HG03439 (cell line): Measurements from ENCODE around the gene BBX.
"Not testable (repeated sequence)": the region's sequence is repeated elsewhere in the genome, so short reads cannot be mapped to it uniquely, and the experiment has no call there.

ENCODE experiments used
- ATAC-seq: cut with Tn5 transposase; IDR thresholded peaks from one replicate; pipeline ENCODE4 v1.9.1; 2021; ENCODE audit warnings: mild to moderate bottlenecking, moderate library complexity; ENCODE audit not compliant: unreplicated experiment

BBX gene

GRCh38 chr3:107829185-107829584 lies 306.4 kb downstream of the BBX start:
- ATAC-seq, result no peak

DNA sequence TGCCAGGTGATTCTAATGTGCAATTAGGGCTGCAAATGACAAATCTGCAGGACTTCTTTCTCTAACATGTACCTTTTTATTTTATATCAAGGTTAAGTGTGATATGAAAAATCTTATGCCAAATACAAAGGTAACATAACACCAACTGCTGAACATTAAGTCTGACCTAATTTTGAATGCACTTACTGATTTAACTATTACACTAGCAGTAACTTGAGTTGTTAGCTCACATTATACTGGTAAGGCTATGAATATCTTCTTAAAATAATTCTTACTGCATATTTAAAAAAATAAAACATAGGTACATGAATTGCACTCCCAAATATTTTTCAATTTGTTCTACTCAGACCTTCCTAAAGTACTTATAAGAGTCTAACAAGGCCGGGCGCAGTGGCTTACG lies 308.8 kb downstream of the BBX start:
- no peak for ATAC-seq

DNA sequence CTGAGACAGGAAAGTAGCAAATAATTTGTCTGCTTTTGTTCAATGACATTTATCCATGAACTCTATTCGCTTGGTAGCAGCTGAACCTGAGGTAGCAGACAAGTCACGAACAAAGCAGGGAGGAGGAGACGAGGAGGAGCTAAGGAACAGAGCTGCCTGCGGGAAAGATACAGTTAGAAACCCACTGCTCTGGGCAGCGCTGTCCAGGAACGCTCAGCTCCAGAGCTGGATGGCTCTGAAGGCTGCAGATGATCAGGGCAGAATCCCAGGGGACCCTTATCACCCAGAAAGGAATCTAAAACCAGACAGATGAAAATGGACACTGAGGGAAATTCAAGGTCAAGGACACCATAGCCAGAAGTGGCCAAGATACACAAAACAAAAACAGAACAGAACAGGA lies 310.3 kb downstream of the BBX start:
- no peak for ATAC-seq

DNA sequence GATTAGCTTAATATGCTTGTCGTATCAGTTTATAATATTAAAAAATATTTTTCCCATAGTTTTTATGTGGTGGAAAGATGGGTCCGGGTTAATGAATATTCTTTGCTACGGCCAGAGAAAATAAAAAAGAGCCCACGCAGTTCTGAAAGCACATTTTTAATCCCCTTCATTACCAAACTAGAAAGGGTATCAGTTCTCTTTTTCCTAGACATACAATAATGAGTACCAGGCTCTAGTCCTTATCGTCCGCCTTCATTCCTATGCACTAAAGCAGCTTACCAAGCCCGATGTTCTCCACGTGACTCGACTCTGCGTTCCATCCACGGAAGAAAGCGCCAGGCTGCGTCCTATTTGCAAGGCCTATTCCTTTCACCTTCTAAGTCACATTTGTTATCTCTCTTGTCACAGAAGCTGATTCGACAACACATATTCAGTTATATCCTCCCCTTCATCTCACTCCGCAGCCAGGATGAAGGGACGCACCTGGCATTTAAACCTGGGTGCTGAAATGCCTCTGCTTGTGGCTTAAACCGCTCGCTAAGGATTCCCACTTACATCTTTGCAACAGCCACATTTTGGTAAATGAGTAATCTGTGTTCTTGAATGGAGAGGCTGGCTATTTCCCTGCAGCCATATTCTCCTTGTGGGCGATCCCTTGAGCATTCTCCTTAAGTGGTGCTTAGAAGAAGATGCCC lies 311.1 kb downstream of the BBX start:
- no peak for ATAC-seq

GRCh38 chr3:107835001-107835400 lies 312.2 kb downstream of the BBX start:
- not testable (repeated sequence) for ATAC-seq

DNA sequence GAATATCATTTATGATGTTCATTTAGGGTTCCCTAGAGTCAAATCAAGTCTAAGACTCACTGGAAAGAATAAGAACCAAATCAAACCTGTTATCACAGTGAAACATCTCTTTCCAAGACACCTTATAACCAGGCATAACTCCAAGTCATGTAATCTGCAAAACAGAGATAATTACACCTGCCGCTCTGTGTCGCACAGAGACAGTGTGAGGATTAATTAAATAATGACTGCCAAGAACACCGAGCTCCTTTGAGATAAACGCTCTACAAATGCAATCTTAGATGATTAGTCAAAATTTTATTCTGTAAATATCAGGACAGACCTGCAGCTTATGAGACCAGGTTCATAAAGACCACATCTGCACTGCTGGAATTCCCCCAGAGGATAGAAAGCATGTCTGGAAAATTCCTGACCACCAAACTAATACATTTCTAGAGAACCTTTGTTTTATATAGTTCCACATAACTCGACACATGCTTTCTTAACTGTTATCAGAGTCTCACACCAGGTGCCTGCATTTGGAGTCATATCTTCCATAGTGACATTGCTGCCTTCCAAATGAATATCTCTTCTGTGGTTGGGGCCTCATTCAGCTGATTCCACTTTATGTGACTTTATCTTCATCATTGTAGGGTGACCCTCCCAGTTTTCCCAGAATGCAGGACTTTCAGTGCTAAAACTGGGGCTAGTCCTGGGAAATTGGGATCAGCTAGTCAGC lies 315.3 kb downstream of the BBX start:
- no peak for ATAC-seq

DNA sequence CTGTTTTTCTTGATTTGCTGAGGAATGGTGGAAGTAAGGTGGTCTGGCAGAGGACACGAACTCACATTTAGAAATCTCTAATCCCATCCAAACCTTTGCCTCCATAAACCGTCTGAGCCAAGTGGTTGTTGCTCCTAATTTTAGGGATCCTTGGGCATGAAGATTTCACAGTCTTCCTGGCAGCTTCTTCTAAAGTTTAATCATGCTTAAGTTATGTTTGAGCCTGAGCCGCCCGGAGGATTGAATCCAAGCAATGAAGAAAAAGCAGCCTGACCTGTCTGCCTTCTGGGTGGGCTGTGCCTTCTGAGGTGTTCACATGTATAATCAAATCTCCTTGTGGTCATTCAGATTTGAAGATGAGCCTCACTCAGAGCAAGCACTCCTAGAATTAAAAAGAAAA lies 319.1 kb downstream of the BBX start:
- no peak for ATAC-seq

GRCh38 chr3:107842940-107843339 lies 320.2 kb downstream of the BBX start:
- ATAC-seq, result no peak

DNA sequence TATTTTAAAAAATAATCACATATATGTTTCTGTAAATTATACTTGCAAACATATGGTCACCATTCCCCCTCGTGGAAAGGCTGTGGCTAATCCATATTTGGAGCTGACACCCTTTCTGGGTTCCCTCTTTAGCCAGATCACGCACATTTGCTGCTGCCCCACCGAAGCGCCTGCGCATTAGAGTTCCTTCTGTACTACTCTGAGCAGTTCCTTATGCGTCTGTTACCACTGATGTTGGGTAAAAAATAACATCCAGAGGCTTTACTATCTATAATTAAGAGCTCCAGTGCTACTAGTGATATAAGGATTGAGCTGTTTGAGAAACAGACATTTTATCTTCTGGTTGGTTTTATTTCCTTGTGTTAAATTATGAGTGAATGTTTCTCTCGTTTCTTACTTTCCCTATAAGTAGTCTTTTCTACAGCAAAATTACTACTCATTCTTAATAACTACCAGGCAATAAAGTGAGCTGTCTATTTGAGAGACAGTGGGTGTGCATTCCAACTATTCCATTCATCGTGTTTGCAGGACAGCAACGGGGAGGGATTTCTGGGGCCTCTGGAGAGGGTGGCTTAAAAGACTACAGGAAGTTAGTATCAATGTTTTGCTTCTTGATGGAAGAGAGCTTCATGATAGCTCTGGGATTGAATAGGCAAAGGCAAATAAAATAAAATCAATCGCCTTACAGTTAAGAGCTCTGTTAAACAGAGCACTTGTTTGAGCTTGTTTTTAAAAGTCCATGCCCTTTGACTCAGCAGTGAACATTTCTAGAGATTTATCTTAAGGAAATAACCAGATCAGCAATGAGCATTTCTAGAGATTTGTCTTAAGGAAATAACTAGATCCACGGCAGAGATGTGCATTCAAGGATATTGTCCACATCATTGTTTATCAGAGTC lies 322.9 kb downstream of the BBX start:
- no peak for ATAC-seq

DNA sequence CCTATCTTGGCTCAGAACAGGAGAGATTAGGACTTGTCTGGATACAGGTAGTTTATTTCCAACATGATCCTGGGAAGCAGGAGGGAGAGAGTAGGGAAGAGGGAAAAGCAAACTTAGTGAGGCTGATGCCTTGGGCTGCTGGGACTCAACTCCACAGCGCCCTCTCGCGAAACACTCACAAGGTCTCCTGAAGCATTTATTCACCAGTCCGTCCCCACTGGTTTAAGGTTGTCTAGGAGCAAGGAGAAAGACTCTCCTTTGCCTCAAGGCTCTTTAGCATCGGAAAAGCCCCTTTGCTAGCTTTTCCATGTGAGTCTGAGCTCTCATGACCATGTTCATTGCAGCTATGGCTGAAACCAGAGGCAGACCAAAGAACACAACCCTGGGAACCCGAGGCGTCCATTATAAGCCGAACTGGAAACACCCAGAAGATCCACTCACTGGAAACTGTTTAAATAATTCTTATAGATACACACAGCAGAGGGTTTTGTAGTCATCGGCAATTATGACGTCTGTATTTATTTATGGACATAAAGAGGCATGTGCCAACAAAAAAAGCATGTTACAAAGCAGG lies 323.6 kb downstream of the BBX start:
- no peak for ATAC-seq

DNA sequence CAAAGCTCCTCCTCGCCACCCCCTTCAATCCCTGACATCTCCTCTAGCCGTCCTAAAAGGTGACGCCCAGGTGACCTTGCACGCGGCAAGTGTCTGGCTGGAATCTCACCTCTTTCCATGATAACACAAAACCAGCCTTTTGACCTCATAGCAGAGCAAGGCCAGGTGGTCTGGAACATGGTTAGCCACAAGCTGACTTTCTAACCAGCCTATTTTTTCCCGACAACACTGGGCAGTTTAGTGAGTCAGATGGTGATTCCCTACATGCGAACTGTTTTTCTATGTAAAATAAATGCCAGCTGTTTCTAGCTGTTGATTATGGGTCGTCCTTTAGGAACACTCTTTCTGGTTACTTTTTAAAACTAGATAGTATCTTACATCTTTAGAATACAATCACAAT lies 325.0 kb downstream of the BBX start:
- ATAC-seq, result no peak

GRCh38 chr3:107848351-107848915 lies 325.7 kb downstream of the BBX start:
- no peak for ATAC-seq

GRCh38 chr3:107850681-107851080 lies 327.9 kb downstream of the BBX start:
- ATAC-seq, result no peak

DNA sequence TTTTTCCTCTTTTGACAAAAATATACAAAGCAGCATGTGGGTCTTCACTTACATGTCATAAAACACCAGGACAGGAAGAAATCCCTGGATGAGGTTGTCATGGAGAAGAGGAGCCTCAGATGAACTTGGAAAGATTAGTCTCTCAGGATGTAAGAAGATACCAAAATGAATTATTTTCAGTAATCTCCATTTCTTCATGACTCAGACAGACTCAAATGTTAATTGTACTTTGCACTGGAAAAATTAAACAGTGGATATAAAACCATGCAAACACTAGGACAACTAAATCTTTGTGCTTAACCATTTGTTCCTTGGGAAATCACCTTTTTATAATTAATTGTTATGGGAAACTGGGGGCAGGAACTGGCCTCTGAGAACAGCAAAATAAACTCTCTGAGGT lies 331.1 kb downstream of the BBX start:
- ATAC-seq, result no peak

- ATAC-seq, result no peak
Measured at GRCh38 chr3:107854733-107855132, 332.0 kb downstream of the BBX start.

- ATAC-seq, result peak; percentile 63
Measured at GRCh38 chr3:107855710-107856109, 332.9 kb downstream of the BBX start.

- ATAC-seq, result no peak
Measured at GRCh38 chr3:107857854-107858253, 335.1 kb downstream of the BBX start.

GRCh38 chr3:107858876-107859275 lies 336.1 kb downstream of the BBX start:
- ATAC-seq, result no peak
